GM19438 (cell line): Measurements from ENCODE around the gene OR6M1.

Source experiments
- ATAC-seq: cut with Tn5 transposase; IDR thresholded peaks from one replicate; pipeline ENCODE4 v1.9.1; 2021; ENCODE audit warnings: low read depth; ENCODE audit not compliant: unreplicated experiment

OR6M1 gene

GRCh38 chr11:123775715-123776549 lies 30.2 kb downstream of the OR6M1 start:
- no peak for ATAC-seq

GRCh38 chr11:123775289-123775688 lies 30.9 kb downstream of the OR6M1 start:
- no peak for ATAC-seq

GRCh38 chr11:123773959-123774358 lies 32.2 kb downstream of the OR6M1 start:
- no peak for ATAC-seq

- ATAC-seq: no peak
Observed at GRCh38 chr11:123773026-123773425, 33.1 kb downstream of the OR6M1 start.

- ATAC-seq: no peak
Observed at GRCh38 chr11:123771664-123772063, 34.5 kb downstream of the OR6M1 start.

- no peak for ATAC-seq
Observed at GRCh38 chr11:123770712-123771111, 35.4 kb downstream of the OR6M1 start.

GRCh38 chr11:123765601-123766000 lies 40.5 kb downstream of the OR6M1 start:
- no peak for ATAC-seq

- no peak for ATAC-seq
Observed at GRCh38 chr11:123762422-123762821, 43.7 kb downstream of the OR6M1 start.

- peak; percentile 54 for ATAC-seq
Observed at GRCh38 chr11:123760894-123761293, 45.3 kb downstream of the OR6M1 start.

GRCh38 chr11:123757976-123758375 lies 48.2 kb downstream of the OR6M1 start:
- ATAC-seq: no peak

- no peak for ATAC-seq
Observed at GRCh38 chr11:123755813-123756212, 50.3 kb downstream of the OR6M1 start.
